Activated CD8-positive, alpha-beta T cell treated with anti-CD3 and anti-CD28 coated beads for 36 hours (primary cell): ENCODE measurements around the gene SAMD11. TPM values are rescaled to one million over a fixed set of nuclear protein-coding genes. Genes with fewer than 3 reads are reported as not detected.

Experiments used
- ATAC-seq: fragments of 200-7000 bp; cut with Tn5 transposase; one replicate; pipeline ENCODE4 v1.10.0; 2021; ENCODE audit warnings: mild to moderate bottlenecking, moderate library complexity
- CTCF ChIA-PET: fragments of 350-600 bp; sonication (Branson Sonifier 250); formaldehyde crosslinking; loops from one replicate; lab custom pipeline; 2021; ENCODE audit warnings: antibody characterized with exemption; lab: Charles Lee
- POLR2A ChIA-PET: fragments of 350-600 bp; sonication (Branson Sonifier 250); formaldehyde crosslinking; loops from one replicate; lab custom pipeline; 2021; ENCODE audit warnings: antibody characterized with exemption; lab: Charles Lee
- DNase-seq: peaks from one replicate; pipeline ENCODE4 v3.0.0-alpha.2; 2020
- H3K27ac Mint-ChIP-seq: one replicate; pipeline ENCODE4 v1.8.0; 2021; ENCODE audit warnings: mild to moderate bottlenecking, mixed read lengths
- H3K27me3 Mint-ChIP-seq: one replicate; pipeline ENCODE4 v1.8.0; 2021; ENCODE audit warnings: mixed read lengths
- H3K36me3 Mint-ChIP-seq: one replicate; pipeline ENCODE4 v1.8.0; 2021; ENCODE audit warnings: low read depth, mixed read lengths
- H3K4me1 Mint-ChIP-seq: one replicate; pipeline ENCODE4 v1.8.0; 2021; ENCODE audit warnings: low read depth, mixed read lengths
- H3K4me3 Mint-ChIP-seq: one replicate; pipeline ENCODE4 v1.8.0; 2021; ENCODE audit warnings: mild to moderate bottlenecking, moderate library complexity, mixed read lengths
- H3K9me3 Mint-ChIP-seq: one replicate; pipeline ENCODE4 v1.8.0; 2021; ENCODE audit warnings: mixed read lengths
- intact Hi-C: fragments of 100-400 bp; cut with micrococcal nuclease; formaldehyde crosslinking; loops from one replicate; pipeline ENCODE4 v1.10.0; 2022
- total RNA-seq, 2 experiments: library from RNA; stranded (reverse); gene quantifications; one replicate each; pipeline ENCODE4 v1.2.3, GENCODE V29; 2021
- TF ChIP-seq, protein P1 (sequence below): fragments of 200-600 bp; IDR thresholded peaks from one replicate; pipeline ENCODE4 v1.8.0; 2022; ENCODE audit warnings: antibody characterized with exemption, mild to moderate bottlenecking

SAMD11 gene
- total RNA-seq, 2 experiments from 2014 or later: not detected

DNA sequence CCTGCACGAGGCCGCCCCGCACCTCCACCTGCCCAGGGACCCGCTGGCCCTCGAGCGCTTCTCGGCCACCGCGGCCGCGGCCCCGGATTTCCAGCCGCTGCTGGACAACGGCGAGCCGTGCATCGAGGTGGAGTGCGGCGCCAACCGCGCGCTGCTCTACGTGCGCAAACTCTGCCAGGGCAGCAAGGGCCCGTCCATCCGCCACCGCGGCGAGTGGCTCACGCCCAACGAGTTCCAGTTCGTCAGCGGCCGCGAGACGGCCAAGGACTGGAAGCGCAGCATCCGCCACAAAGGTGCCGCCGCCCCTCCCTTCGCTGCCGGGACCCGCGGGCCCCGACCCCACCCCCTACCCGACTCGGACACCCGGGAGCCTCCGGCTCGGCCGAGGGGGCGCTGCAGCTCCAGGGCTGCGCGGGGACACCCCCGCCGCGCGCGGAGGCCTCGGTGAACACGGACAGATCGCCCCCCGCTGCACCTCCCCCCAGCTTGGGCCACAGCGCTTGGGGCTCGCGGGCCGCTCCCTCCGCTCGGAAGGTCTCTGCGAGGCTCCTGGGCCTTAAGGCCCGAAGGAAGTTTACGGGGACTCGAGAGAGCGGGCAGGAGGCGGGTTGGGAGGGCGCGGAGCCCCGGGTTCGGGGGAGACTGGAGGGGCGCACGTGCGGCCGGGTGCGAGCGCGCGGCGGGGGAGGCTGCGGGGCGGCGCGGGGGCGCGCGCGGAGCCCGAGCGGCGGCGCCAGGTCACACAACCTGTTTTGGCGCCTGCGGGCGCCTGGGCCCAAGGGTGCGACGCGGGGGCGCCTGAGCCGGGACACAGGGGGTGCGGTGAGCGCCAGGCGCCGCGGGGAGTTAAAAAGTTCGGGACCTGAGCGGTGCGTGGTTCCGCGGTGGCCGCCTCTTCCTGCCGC lies 1.2 kb downstream of the SAMD11 start:
- no peak for DNase-seq
- Mint-ChIP-seq H3K4me1 (peaks cover 15% of the 10 kb centered on the region), H3K27me3 (peaks cover 49% of the 10 kb centered on the region), H3K9me3 (no peaks in the 10 kb centered on the region), H3K36me3 (no peaks in the 10 kb centered on the region), H3K27ac (no peak overlapping the region), H3K4me3 (no peak overlapping the region)
- intact Hi-C loops: no loop called here
- ATAC-seq: no peak
- TF ChIP-seq, protein P1, sequence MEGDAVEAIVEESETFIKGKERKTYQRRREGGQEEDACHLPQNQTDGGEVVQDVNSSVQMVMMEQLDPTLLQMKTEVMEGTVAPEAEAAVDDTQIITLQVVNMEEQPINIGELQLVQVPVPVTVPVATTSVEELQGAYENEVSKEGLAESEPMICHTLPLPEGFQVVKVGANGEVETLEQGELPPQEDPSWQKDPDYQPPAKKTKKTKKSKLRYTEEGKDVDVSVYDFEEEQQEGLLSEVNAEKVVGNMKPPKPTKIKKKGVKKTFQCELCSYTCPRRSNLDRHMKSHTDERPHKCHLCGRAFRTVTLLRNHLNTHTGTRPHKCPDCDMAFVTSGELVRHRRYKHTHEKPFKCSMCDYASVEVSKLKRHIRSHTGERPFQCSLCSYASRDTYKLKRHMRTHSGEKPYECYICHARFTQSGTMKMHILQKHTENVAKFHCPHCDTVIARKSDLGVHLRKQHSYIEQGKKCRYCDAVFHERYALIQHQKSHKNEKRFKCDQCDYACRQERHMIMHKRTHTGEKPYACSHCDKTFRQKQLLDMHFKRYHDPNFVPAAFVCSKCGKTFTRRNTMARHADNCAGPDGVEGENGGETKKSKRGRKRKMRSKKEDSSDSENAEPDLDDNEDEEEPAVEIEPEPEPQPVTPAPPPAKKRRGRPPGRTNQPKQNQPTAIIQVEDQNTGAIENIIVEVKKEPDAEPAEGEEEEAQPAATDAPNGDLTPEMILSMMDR: no peak
- ChIA-PET CTCF (no interaction called here), POLR2A (no interaction called here)

DNA sequence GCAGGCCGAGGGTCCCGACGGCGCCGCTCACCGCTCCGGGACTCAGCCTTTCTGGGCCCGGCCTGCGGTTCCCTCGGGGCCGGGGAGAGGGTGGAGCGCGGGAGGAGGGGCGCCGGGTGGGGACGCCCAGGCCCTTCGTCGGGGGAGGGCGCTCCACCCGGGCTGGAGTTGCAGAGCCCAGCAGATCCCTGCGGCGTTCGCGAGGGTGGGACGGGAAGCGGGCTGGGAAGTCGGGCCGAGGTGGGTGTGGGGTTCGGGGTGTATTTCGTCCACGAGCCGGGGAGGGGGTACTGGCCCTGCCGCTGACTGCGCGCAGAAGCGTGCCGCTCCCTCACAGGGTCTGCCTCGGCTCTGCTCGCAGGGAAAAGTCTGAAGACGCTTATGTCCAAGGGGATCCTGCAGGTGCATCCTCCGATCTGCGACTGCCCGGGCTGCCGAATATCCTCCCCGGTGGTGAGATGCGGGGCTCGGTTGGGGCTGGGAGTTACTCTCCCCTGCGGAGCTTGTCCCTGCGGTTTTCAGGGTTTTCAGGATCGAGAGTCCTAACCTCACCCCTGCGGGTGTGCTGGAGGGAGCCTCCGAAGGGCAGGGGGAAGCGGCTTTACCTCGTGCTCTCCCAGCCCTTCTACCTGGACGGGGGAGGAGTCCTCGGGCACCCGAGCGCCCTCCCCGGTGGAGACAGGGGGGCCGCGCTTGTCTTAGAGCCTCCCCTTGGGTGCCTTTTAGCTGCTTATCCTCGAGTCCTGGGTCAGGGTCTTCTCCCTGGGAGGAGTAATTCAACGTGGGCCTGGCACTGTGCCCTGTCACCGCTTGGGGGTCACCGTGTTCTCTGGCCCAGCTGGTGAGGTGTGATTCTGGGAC lies 2.1 kb downstream of the SAMD11 start:
- ChIA-PET POLR2A (interaction anchor here (1.4 kb wide), 1 partner anchor 20 kb away, joined by 4 read pairs; no protein-coding TSS in a partner anchor), CTCF (interaction anchor here (0.7 kb wide), 1 partner anchor 13 kb away, joined by 3 read pairs; no protein-coding TSS in a partner anchor)
- DNase-seq (no peak), ATAC-seq (no peak)
- H3K36me3 Mint-ChIP-seq: no peaks in the 10 kb centered on the region
- peaks cover 44% of the 10 kb centered on the region for H3K27me3 Mint-ChIP-seq
- H3K9me3 Mint-ChIP-seq: no peaks in the 10 kb centered on the region
- H3K4me1 Mint-ChIP-seq: peaks cover 11% of the 10 kb centered on the region
- intact Hi-C loops: no loop called here
- TF ChIP-seq, protein P1: no peak
- H3K27ac Mint-ChIP-seq: no peak overlapping the region
- no peak overlapping the region for H3K4me3 Mint-ChIP-seq

DNA sequence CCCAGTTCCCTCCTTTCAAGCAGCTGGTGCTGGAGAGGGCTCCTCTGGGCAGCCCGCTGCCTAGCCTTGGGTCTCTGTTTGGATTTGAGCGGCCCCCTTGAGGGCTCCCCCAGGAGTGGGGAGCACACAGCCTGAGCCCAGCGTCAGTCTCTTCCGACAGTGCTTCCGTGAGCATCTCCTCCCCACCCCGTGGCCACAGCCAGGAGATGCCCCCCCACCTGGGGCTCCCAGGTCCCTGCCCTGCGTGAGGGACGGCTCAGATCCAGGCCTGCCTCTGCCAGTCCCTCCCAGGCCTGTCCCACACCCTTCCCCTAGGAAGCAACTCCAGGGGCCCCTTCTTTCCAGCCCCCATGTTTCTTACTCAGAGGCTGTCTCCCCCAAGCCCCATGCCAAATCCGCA lies 3.5 kb downstream of the SAMD11 start:
- peaks cover 34% of the 10 kb centered on the region for H3K27me3 Mint-ChIP-seq
- ChIA-PET CTCF (no interaction called here), POLR2A (interaction anchor here (0.9 kb wide), 1 partner anchor 42 kb away, joined by 3 read pairs; no protein-coding TSS in a partner anchor)
- TF ChIP-seq, protein P1: no peak
- ATAC-seq: no peak
- peaks cover 7% of the 10 kb centered on the region for H3K4me1 Mint-ChIP-seq
- no peaks in the 10 kb centered on the region for H3K9me3 Mint-ChIP-seq
- intact Hi-C loops: no loop called here
- H3K4me3 Mint-ChIP-seq: no peak overlapping the region
- H3K36me3 Mint-ChIP-seq: no peaks in the 10 kb centered on the region
- DNase-seq: no peak
- no peak overlapping the region for H3K27ac Mint-ChIP-seq

DNA sequence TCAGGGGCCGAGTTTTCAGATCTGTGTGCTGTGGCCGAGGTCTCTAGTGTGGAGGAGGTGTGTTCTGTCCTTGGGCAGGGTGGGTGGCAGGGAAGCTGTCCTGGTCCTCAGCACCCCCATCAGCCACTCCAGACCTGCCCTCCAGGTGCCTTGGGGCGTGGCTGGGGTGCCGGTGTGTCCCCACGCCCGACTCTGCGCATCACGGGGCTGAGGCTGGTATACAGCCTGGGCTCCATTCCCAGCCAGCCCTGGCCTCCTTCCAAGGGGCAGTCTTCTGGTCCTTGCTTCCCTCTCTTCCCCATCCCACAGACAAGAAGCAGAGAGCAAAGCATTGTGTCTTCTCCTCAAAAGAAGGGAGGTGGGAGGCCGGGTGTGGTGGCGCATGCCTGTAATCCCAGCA lies 4.0 kb downstream of the SAMD11 start:
- CTCF ChIA-PET: interaction anchor here (1.6 kb wide), 1 partner anchor 15 kb away, joined by 3 read pairs; no protein-coding TSS in a partner anchor
- POLR2A ChIA-PET: interaction anchor here (1.3 kb wide), 1 partner anchor 11 kb away, joined by 4 read pairs; no protein-coding TSS in a partner anchor
- no peak for DNase-seq
- no peak overlapping the region for H3K4me3 Mint-ChIP-seq
- no peaks in the 10 kb centered on the region for H3K36me3 Mint-ChIP-seq
- no peaks in the 10 kb centered on the region for H3K9me3 Mint-ChIP-seq
- H3K27ac Mint-ChIP-seq: no peak overlapping the region
- intact Hi-C loops: no loop called here
- peaks cover 29% of the 10 kb centered on the region for H3K27me3 Mint-ChIP-seq
- TF ChIP-seq, protein P1: no peak
- H3K4me1 Mint-ChIP-seq: peaks cover 7% of the 10 kb centered on the region
- ATAC-seq: no peak
